BJ (cell line): ENCODE data around the gene CORO2B. TPM values are rescaled to one million over a fixed set of nuclear protein-coding genes. Genes with fewer than 3 reads are reported as not detected.

Experiments used
- CTCF ChIA-PET: fragments of 350-600 bp; formaldehyde crosslinking; extraction: SDS; loops from one replicate; lab custom pipeline; 2021; ENCODE audit warnings: antibody characterized with exemption, inconsistent platforms; lab: Yijun Ruan, JAX
- POLR2A ChIA-PET: fragments of 300-600 bp; sonication (Branson Sonifier 250); formaldehyde crosslinking; extraction: SDS; loops from one replicate; lab custom pipeline; 2021; ENCODE audit warnings: antibody characterized with exemption; lab: Charles Lee
- DNase-seq: peaks from one replicate; pipeline ENCODE4 v3.0.0-alpha.2; 2011; ENCODE audit warnings: low read depth
- H3K27me3 ChIP-seq: 2 replicates; pipeline ENCODE4 v1.6.0; 2011; ENCODE audit warnings: low read length; ENCODE audit not compliant: control insufficient read depth, insufficient read depth
- H3K36me3 ChIP-seq: 2 replicates; pipeline ENCODE4 v1.5.1; 2011; ENCODE audit warnings: low read length; ENCODE audit not compliant: control insufficient read depth, insufficient read depth
- H3K4me3 ChIP-seq: 2 replicates; pipeline ENCODE4 v1.5.1; 2011; ENCODE audit warnings: low read depth, mild to moderate bottlenecking, control low read depth, low read length
- CTCF ChIP-seq: IDR thresholded peaks from 2 replicates; pipeline ENCODE4 v1.5.1; 2011; ENCODE audit warnings: low read depth, mild to moderate bottlenecking, control low read depth, inconsistent platforms, low read length, moderate library complexity; ENCODE audit not compliant: insufficient read depth
- polyA plus RNA-seq: library from polyadenylated mRNA; depleted of rRNA; stranded (reverse); fragments of >200 nt; gene quantifications from 2 replicates; pipeline ENCODE4 v1.2.3, GENCODE V29; 2011

Gene CORO2B
- polyA plus RNA-seq, 1 experiment = 7.7 TPM

GRCh38 chr15:68683026-68683425 lies 104.2 kb downstream of the CORO2B start:
- H3K27me3 ChIP-seq = no peaks in the 10 kb centered on the region; the same call in 1 of the 2 replicates
- H3K4me3 ChIP-seq = no peak overlapping the region
- DNase-seq = no peak
- no peak for TF ChIP-seq CTCF
- no peaks in the 10 kb centered on the region; the same call in 1 of the 2 replicates for H3K36me3 ChIP-seq
- ChIA-PET CTCF (interaction anchor here (0.9 to 1.0 kb wide), 2 partner anchors 9 to 124 kb away, joined by 3 read pairs; no protein-coding TSS in a partner anchor), POLR2A (no interaction called here)

- TF ChIP-seq CTCF = no peak
- ChIA-PET POLR2A (no interaction called here), CTCF (interaction anchor here (0.6 to 1.2 kb wide), 5 partner anchors 10 to 908 kb away, joined by 3 to 5 read pairs (median 3); no protein-coding TSS in a partner anchor)
- DNase-seq = no peak
- Histone ChIP-seq H3K4me3 (no peak overlapping the region), H3K36me3 (no peaks in the 10 kb centered on the region; the same call in 1 of the 2 replicates), H3K27me3 (no peaks in the 10 kb centered on the region; the same call in 1 of the 2 replicates)
Observed at GRCh38 chr15:68683551-68683950, 104.8 kb downstream of the CORO2B start.

- no peak overlapping the region for H3K4me3 ChIP-seq
- CTCF ChIA-PET = interaction anchor here (1.2 to 2.6 kb wide), 4 partner anchors 11 to 134 kb away, joined by 3 to 12 read pairs (median 4); no protein-coding TSS in a partner anchor
Observed at GRCh38 chr15:68684476-68684875, 105.7 kb downstream of the CORO2B start.

GRCh38 chr15:68687136-68687735 lies 108.4 kb downstream of the CORO2B start:
- ChIA-PET POLR2A (no interaction called here), CTCF (interaction anchor here (0.7 to 2.6 kb wide), 2 partner anchors 14 to 133 kb away, joined by 3 to 12 read pairs; no protein-coding TSS in a partner anchor)
- Histone ChIP-seq H3K4me3 (no peak overlapping the region), H3K36me3 (no peaks in the 10 kb centered on the region; the same call in 1 of the 2 replicates), H3K27me3 (no peaks in the 10 kb centered on the region)
- DNase-seq = no peak
- no peak for TF ChIP-seq CTCF

More at GRCh38 chr15:68684476-68684875, 105.7 kb downstream of the CORO2B start:
- DNase-seq = no peak
- Histone ChIP-seq H3K36me3 (no peaks in the 10 kb centered on the region; the same call in 1 of the 2 replicates), H3K27me3 (no peaks in the 10 kb centered on the region; the same call in 1 of the 2 replicates)
- TF ChIP-seq CTCF = no peak
- POLR2A ChIA-PET = no interaction called here

GRCh38 chr15:68691705-68692104 lies 112.9 kb downstream of the CORO2B start:
- no peak for TF ChIP-seq CTCF
- DNase-seq = no peak
- ChIA-PET POLR2A (interaction anchor here (0.6 kb wide), 1 partner anchor 487 kb away, joined by 3 read pairs; the partner anchor contains the start of gene CALML4), CTCF (interaction anchor here (1.0 to 2.0 kb wide), 3 partner anchors 11 to 132 kb away, joined by 3 to 6 read pairs (median 5); no protein-coding TSS in a partner anchor)
- Histone ChIP-seq H3K4me3 (no peak overlapping the region), H3K27me3 (no peaks in the 10 kb centered on the region), H3K36me3 (no peaks in the 10 kb centered on the region; the same call in 1 of the 2 replicates)
